AG09319 (cell line): Measurements from ENCODE around the gene ACAD11.

Source experiments
- DNase-seq: peaks from one replicate; pipeline ENCODE4 v3.0.0-alpha.2; 2010; ENCODE audit warnings: low read depth; ENCODE audit errors: extremely low read depth
- TF ChIP-seq, protein P1 (sequence below): IDR thresholded peaks from 2 replicates; pipeline ENCODE4 v1.5.1; 2011; ENCODE audit warnings: low read depth, mild to moderate bottlenecking, inconsistent platforms, low read length, moderate library complexity

ACAD11 gene

DNA sequence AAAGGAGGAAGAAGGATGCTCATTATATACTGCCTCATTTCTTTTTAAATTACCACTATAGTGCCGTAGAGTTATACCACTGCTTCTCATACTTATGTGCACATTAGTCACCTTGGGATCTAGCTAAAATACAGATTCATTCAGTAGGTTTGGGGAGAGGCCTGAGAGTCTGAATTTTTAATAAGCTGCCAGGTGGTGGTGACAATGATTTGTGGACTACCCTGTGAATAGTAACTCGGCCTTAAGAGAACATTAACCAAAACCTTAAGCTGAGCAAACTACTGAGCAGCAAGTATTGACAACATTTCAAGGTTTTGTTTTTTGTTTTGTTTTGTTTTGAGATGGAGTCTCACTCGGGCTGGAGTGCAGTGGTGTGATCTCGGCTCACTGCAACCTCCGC lies 20.3 kb upstream of the ACAD11 start:
- TF ChIP-seq, protein P1, sequence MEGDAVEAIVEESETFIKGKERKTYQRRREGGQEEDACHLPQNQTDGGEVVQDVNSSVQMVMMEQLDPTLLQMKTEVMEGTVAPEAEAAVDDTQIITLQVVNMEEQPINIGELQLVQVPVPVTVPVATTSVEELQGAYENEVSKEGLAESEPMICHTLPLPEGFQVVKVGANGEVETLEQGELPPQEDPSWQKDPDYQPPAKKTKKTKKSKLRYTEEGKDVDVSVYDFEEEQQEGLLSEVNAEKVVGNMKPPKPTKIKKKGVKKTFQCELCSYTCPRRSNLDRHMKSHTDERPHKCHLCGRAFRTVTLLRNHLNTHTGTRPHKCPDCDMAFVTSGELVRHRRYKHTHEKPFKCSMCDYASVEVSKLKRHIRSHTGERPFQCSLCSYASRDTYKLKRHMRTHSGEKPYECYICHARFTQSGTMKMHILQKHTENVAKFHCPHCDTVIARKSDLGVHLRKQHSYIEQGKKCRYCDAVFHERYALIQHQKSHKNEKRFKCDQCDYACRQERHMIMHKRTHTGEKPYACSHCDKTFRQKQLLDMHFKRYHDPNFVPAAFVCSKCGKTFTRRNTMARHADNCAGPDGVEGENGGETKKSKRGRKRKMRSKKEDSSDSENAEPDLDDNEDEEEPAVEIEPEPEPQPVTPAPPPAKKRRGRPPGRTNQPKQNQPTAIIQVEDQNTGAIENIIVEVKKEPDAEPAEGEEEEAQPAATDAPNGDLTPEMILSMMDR: no peak
- DNase-seq: no peak

DNA sequence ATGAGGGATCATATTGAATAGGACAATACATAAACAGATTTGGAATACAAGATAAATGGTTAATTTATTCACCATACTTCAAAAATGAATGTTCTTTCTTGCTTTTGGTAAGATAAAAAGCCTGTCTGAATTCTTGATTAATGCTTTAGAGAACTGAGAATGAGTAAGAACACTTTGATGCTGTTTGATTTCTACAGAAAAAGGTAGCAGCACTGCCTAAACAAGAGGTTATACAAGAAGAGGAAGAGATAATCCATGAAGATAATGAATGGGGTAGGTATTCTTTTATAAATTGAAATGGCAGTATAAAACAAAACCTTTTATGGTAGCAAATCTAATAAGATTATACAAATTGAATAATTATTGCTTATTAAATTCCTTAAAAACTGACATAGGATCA lies 15.8 kb upstream of the ACAD11 start:
- TF ChIP-seq, protein P1: no peak
- no peak for DNase-seq

DNA sequence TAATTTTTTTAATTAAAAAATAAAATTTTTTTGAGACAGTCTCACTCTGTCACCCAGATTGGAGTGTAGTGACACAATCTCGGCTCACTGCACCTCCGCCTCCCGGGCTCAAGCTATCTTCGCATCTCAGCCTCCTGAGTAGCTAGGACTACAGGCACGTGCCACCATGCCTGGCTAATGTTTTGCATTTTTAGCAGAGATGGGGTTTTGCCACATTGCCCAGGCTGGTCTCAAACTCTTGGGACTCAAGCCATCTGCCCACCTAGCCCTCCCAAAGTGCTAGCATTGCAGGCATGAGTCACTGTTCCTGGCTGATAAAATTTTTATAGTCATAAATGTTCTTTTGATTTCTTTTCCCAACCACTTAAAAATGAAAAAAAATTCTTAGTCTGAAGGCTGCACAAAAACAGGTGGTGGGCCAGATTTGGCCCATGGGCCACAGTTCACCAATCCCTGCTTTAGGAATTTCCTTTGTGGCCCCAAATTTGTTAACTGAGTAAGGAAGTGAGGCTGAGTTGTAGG lies 9.7 kb upstream of the ACAD11 start:
- no peak for DNase-seq
- TF ChIP-seq, protein P1: no peak

DNA sequence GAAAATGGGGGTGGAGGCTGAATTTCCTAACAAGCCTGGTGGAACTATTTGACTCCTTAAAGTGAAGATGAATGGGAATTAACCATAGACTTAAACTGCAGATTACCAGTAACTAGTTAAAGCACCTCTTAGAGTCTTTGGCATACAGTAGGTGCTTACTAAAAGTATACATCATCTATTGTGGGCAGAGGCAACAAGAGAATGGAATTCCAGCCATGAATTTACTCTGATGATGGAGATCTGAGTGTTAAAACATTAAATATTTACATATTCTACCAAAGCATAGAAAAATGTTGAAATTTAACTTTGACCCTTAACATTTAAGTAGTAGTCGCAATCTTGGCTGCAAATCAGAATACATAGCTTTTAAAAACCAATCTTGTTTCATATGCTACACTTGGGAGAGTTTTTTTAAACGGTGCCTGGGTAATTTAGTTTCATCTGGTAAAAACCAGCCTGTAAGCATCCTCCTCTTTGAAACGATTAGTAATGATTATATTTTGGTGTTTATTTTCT lies 5.7 kb upstream of the ACAD11 start:
- TF ChIP-seq, protein P1: no peak
- DNase-seq: no peak

DNA sequence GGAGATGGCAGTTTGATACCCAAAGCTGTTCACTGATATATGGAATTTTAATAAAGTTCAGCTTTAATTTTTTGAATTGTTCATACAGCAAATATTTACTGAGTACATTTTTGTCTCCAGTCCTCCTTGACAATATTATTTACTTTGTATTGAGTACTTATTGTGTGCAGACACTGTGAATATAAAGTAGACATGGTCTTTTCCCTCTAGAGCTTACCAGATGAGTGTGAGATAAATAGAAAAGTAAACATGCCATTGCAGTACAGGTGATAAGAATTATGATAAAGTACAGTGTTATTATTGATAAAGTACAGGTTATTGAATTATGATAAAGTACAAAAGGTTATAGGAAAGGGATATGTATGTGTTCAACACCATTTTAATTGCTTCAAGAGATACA lies 2.6 kb upstream of the ACAD11 start:
- TF ChIP-seq, protein P1: no peak
- no peak for DNase-seq

DNA sequence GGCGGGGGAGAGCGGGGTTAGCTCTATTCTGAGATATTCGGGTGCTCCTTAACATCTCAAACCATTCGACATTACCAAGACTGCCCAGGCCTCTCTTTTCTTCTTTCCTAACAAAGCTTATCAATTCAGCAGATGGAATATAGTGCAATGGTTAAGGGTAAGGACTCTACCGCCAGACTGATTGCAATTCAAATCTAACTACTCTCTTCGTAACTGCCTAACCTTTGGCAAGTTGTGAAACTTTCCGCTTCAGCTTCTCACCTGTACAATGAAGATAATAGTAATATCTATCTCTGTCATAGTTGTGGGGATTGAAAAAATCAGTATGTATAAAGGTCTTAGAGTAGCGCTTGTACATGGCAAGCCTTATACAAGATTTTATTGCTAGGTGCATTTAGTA lies 1.5 kb upstream of the ACAD11 start:
- TF ChIP-seq, protein P1: no peak
- no peak for DNase-seq

DNA sequence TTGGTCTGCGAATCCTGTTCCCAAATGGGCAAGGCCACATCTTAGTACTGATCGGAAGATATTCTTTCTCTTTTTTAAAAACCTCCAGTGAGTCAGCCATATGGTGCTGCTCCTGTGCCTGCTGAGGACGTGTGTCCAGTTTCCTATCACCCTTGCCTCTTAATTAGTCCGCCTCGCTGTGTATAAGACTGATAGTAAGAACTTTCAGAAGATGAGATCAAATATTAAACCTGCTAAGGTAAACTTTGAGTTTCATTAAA lies 1.1 kb upstream of the ACAD11 start:
- TF ChIP-seq, protein P1: no peak
- no peak for DNase-seq
